ENCODE data around the gene ADGRD2. TPM values are rescaled to one million over a fixed set of nuclear protein-coding genes. Genes with fewer than 3 reads are reported as not detected.

The ADGRD2 gene
- total RNA-seq, 1 donor from 2014 or later, result not detected

- peaks cover 18% of the 10 kb centered on the region for H3K27me3 Mint-ChIP-seq (ENCODE audit: low read depth)
- no peak overlapping the region for H3K4me3 Mint-ChIP-seq (ENCODE audit: unreplicated experiment)
- H3K36me3 Mint-ChIP-seq (ENCODE audit: low read depth), result no peaks in the 10 kb centered on the region
- H3K27ac Mint-ChIP-seq (ENCODE audit: unreplicated experiment), result no peak overlapping the region
- DNase-seq (ENCODE audit: low spot score), result peak; percentile 79
- peaks cover 6% of the 10 kb centered on the region for H3K9me3 Mint-ChIP-seq (ENCODE audit: low read depth)
- H3K4me1 Mint-ChIP-seq (ENCODE audit: low read depth), result no peaks in the 10 kb centered on the region
- no peak for TF ChIP-seq CTCF (IDR thresholded peaks at IDR 0.05)
Measured at GRCh38 chr9:124456341-124457078, 6.3 kb downstream of the ADGRD2 start.

DNA sequence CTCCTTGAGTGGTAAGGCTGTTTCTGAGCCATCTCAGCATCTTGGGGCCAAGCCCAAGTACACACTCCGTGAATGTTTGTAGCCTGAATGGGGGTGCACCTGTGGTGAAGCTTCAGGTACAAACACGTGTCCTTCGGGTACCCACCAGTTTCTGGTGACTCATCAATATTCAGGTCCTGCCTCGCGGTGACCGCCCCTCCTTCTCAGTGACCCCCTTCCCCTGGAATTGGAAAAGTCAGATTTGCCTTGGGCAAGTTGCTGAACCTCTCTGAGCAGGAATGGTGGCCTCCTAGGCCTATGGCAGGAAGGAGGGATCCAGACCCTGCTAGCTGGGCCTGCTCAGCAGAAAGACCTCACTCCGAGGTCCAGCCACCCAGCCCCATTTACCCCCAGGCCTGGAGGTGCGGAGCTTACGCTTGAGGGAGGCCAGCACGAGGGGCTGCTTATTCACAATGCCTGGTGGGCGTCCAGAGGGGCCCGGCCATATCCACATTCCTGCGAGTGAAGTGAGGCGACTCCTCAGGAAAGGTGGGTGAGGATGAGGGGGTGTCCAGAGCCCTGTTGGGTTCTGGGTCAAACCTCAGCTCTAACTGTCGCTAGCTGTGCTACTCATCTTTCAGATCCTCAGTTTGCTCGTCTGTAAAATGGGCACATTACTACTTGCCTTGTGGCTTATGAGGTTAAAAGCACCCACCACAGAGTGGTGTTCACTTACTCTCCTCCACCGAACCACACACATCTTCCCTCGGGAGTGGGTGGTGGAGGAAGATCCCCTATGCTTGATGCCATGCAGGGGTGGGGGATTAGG lies 7.0 kb downstream of the ADGRD2 start:
- Mint-ChIP-seq H3K4me1 (ENCODE audit: low read depth) (no peaks in the 10 kb centered on the region), H3K27ac (ENCODE audit: unreplicated experiment) (no peak overlapping the region)

DNA sequence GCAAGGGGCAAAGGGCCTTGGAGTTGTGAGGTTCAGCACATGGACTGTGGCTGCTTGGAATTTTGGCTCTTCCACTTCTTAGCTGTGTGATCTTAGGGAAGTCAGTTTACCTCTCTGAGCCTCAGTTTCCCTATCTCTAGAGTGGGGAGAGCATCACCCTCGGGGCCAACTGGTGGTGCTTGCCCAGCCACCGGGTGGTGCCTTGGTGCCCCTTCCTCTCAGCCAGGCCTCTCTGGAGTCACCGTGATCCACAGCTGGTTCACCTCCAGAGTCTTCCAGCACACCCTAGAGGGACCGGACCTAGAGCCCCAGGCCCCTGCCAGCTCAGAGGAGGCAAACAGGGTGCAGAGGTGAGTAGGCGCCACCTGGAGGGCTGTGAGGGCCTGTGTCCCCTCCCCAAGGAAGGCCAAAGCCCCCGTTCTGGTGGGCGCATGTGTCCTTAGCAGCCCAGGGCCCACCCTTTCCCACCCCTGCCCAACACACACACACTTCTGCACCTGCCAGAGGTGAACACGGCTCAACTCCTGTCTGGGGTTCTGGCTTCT lies 7.7 kb downstream of the ADGRD2 start:
- no peak for TF ChIP-seq CTCF (IDR thresholded peaks at IDR 0.05)
- peaks cover 20% of the 10 kb centered on the region for H3K27me3 Mint-ChIP-seq (ENCODE audit: low read depth)
- DNase-seq (ENCODE audit: low spot score), result peak; percentile 63
- H3K4me1 Mint-ChIP-seq (ENCODE audit: low read depth), result no peaks in the 10 kb centered on the region
- H3K36me3 Mint-ChIP-seq (ENCODE audit: low read depth), result peaks cover 3% of the 10 kb centered on the region
- H3K4me3 Mint-ChIP-seq (ENCODE audit: unreplicated experiment), result no peak overlapping the region
- H3K27ac Mint-ChIP-seq (ENCODE audit: unreplicated experiment), result no peak overlapping the region
- peaks cover 9% of the 10 kb centered on the region for H3K9me3 Mint-ChIP-seq (ENCODE audit: low read depth)

More for the DNA sequence above, 7.0 kb downstream of the ADGRD2 start:
- H3K4me3 Mint-ChIP-seq (ENCODE audit: unreplicated experiment), result no peak overlapping the region
- peaks cover 6% of the 10 kb centered on the region for H3K9me3 Mint-ChIP-seq (ENCODE audit: low read depth)
- no peak for TF ChIP-seq CTCF (IDR thresholded peaks at IDR 0.05)
- H3K36me3 Mint-ChIP-seq (ENCODE audit: low read depth), result no peaks in the 10 kb centered on the region
- DNase-seq (ENCODE audit: low spot score), result peak; percentile 68
- peaks cover 20% of the 10 kb centered on the region for H3K27me3 Mint-ChIP-seq (ENCODE audit: low read depth)

DNA sequence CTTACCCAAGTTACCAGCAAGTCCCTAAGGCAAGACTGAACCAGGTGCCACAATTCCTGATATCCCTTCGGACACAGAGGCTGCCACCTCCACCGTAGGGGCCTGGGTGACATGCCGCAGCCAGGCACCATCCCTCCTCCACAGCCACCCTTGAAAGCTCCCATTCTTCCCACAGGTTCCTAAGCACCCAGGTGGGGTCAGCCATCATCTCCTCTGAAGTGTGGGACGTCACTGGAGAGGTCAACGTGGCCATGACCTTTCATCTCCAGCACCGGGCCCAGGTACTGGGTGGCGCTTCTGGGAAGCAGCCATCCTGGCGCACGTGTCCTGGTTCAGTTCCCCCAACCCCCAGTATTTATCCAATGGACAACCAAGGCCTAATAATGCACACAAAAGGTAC lies 8.2 kb downstream of the ADGRD2 start:
- peak; percentile 43 for DNase-seq (ENCODE audit: low spot score)
- H3K9me3 Mint-ChIP-seq (ENCODE audit: low read depth), result peaks cover 13% of the 10 kb centered on the region
- H3K4me3 Mint-ChIP-seq (ENCODE audit: unreplicated experiment), result no peak overlapping the region
- peaks cover 24% of the 10 kb centered on the region for H3K27me3 Mint-ChIP-seq (ENCODE audit: low read depth)
- H3K27ac Mint-ChIP-seq (ENCODE audit: unreplicated experiment), result no peak overlapping the region
- no peaks in the 10 kb centered on the region for H3K4me1 Mint-ChIP-seq (ENCODE audit: low read depth)
- no peak for TF ChIP-seq CTCF (IDR thresholded peaks at IDR 0.05)
- peaks cover 3% of the 10 kb centered on the region for H3K36me3 Mint-ChIP-seq (ENCODE audit: low read depth)

GRCh38 chr9:124462739-124463138 lies 12.5 kb downstream of the ADGRD2 start:
- H3K27ac Mint-ChIP-seq (ENCODE audit: unreplicated experiment), result no peak overlapping the region
- peaks cover 4% of the 10 kb centered on the region for H3K36me3 Mint-ChIP-seq (ENCODE audit: low read depth)
- peaks cover 37% of the 10 kb centered on the region for H3K27me3 Mint-ChIP-seq (ENCODE audit: low read depth)
- no peak for TF ChIP-seq CTCF (IDR thresholded peaks at IDR 0.05)
- no peak overlapping the region for H3K4me3 Mint-ChIP-seq (ENCODE audit: unreplicated experiment)
- peaks cover 15% of the 10 kb centered on the region for H3K9me3 Mint-ChIP-seq (ENCODE audit: low read depth)
- DNase-seq (ENCODE audit: low spot score), result no peak
- no peaks in the 10 kb centered on the region for H3K4me1 Mint-ChIP-seq (ENCODE audit: low read depth)
